ENCODE results near the gene TPR.

DNA sequence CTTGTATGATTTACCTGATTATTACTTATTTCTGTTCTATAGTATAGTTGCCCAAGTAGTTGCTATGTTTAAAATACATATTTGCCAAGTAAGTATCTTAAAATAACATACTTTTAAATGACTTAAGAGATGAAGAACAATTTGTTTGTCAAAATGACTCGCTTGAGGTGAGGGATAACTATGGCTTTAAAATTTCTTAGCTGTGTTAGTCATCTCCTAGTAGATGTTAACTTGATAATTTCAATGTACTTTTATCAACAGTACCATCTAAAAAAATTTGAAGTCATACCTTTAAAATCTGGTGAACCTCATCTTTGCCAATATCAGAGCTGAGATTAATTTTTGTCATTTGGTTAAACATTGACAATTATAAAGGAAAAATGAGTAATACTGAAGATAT, 38.3 kb upstream of the TPR start:
- TF ChIP-seq TP53 (CRISPR knock-in tag; IDR thresholded peaks at IDR 0.05) (no peak), EP300 (IDR thresholded peaks at IDR 0.05) (no peak), POLR2A (IDR thresholded peaks at IDR 0.05; ENCODE audit: low read length) (no peak), RFX5 (IDR thresholded peaks at IDR 0.05) (no peak), MYC (IDR thresholded peaks at IDR 0.05; ENCODE audit: borderline replicate concordance, low read length) (no peak), CTCF (IDR thresholded peaks at IDR 0.05) (no peak), EHMT2 (IDR thresholded peaks at IDR 0.05; ENCODE audit: low read depth) (no peak), CEBPB (IDR thresholded peaks at IDR 0.05) (no peak), JUN (IDR thresholded peaks at IDR 0.05) (no peak)

All from A549 (cell line).